Mucosa of gallbladder (tissue), 1 donor: ENCODE data around the gene TIMP2. TPM values are rescaled to one million over a fixed set of nuclear protein-coding genes. Genes with fewer than 3 reads are reported as not detected.
"Not testable (repeated sequence)": the region's sequence is repeated elsewhere in the genome, so short reads cannot be mapped to it uniquely, and the experiment has no call there.

ENCODE experiments used
- DNase-seq: peaks from one replicate; pipeline ENCODE4 v3.0.0-alpha.2; 2020; ENCODE audit warnings: low spot score
- total RNA-seq: library from RNA; stranded (reverse); gene quantifications from one replicate; pipeline ENCODE4 v1.2.1, GENCODE V29; 2021
- donor health status: DM: no; HTN: no; CAD: no.

Gene TIMP2
- total RNA-seq, 1 donor from 2014 or later: 377 TPM

- DNase-seq: no peak
Observed at GRCh38 chr17:78908426-78908825, 16.8 kb downstream of the TIMP2 start.

GRCh38 chr17:78905541-78905940, 19.6 kb downstream of the TIMP2 start:
- DNase-seq: no peak

- DNase-seq: no peak
Observed at GRCh38 chr17:78905116-78905515, 20.1 kb downstream of the TIMP2 start.

GRCh38 chr17:78904371-78904770, 20.8 kb downstream of the TIMP2 start:
- no peak for DNase-seq

- DNase-seq: no peak
Observed at GRCh38 chr17:78903101-78903779, 21.9 kb downstream of the TIMP2 start, which contains the start of gene CEP295NL. TSS of gene CEP295NL (minus strand) at chr17:78903201. CDS start at chr17:78901828, 1,373 bp downstream.

- DNase-seq: not testable (repeated sequence)
Observed at GRCh38 chr17:78902231-78902630, 23.0 kb downstream of the TIMP2 start.

- no peak for DNase-seq
Observed at GRCh38 chr17:78901806-78902205, 23.4 kb downstream of the TIMP2 start.

GRCh38 chr17:78900816-78901215, 24.4 kb downstream of the TIMP2 start:
- DNase-seq: no peak

GRCh38 chr17:78899361-78900260, 25.6 kb downstream of the TIMP2 start:
- peak; percentile 40 for DNase-seq

- DNase-seq: no peak
Observed at GRCh38 chr17:78898947-78899346, 26.2 kb downstream of the TIMP2 start.

- DNase-seq: no peak
Observed at GRCh38 chr17:78898075-78898836, 26.9 kb downstream of the TIMP2 start.

GRCh38 chr17:78897664-78898047, 27.5 kb downstream of the TIMP2 start:
- no peak for DNase-seq

- DNase-seq: no peak
Observed at GRCh38 chr17:78896834-78897663, 28.1 kb downstream of the TIMP2 start.

GRCh38 chr17:78896091-78896833, 28.9 kb downstream of the TIMP2 start:
- DNase-seq: no peak

- no peak for DNase-seq
Observed at GRCh38 chr17:78895322-78895721, 29.9 kb downstream of the TIMP2 start.

- DNase-seq: no peak
Observed at GRCh38 chr17:78893684-78894083, 31.5 kb downstream of the TIMP2 start.

- DNase-seq: no peak
Observed at GRCh38 chr17:78892936-78893379, 32.2 kb downstream of the TIMP2 start.

GRCh38 chr17:78892520-78892919, 32.7 kb downstream of the TIMP2 start:
- DNase-seq: no peak

GRCh38 chr17:78892062-78892456, 33.1 kb downstream of the TIMP2 start:
- no peak for DNase-seq

GRCh38 chr17:78891406-78892061, 33.7 kb downstream of the TIMP2 start:
- no peak for DNase-seq
